ENCODE data around the gene DGKZ.
"Not testable (repeated sequence)": the region's sequence is repeated elsewhere in the genome, so short reads cannot be mapped to it uniquely, and the experiment has no call there.

DGKZ gene

DNA sequence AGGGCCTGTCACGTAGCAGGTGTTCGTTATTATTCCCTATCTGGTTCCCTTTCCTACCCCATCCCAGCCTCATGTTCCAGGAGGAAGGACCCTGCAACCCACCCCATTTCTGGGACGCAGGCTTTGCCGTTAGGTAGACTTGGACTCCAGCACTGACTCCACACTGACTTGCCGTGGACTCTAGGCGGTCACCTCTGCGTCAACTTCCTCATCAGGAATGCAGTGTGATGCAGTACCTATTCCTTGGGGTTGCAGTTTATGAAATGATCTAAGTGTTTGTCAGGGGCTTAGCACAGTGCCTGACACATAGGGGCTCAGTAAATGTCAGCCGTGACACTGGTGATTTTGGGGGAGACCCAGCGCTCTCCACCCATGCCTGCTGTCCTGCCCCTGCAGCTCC, 16.8 kb downstream of the DGKZ start:
- no peak for TF ChIP-seq POLR2AphosphoS5 (IDR thresholded peaks at IDR 0.05; ENCODE audit: low read depth, low read length)
- TF ChIP-seq POLR2A (IDR thresholded peaks at IDR 0.05; ENCODE audit: low read depth, low read length) = no peak
- no peak for TF ChIP-seq TAF1 (IDR thresholded peaks at IDR 0.05; ENCODE audit: borderline replicate concordance, low read depth, low read length)
- FAIRE-seq (no peak), DNase-seq (ENCODE audit: insufficient read length) (no peak)

- DNase-seq (ENCODE audit: insufficient read length) = no peak
- no peak for FAIRE-seq
Measured at GRCh38 chr11:46364791-46365190, 17.5 kb downstream of the DGKZ start.

DNA sequence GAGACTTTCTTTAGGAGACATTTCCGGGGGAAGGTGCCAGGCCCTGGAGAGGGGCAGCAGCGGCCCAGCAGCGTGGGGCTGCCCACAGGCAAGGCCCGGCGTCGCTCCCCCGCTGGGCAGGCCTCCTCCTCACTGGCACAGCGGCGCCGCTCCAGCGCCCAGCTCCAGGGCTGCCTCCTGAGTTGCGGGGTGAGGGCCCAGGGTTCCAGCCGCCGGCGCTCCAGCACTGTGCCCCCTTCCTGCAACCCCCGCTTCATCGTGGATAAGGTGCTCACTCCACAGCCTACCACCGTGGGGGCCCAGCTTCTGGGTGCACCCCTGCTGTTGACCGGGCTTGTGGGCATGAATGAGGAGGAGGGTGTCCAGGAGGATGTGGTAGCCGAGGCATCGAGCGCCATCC, 19.0 kb downstream of the DGKZ start:
- no peak for FAIRE-seq
- TF ChIP-seq POLR2AphosphoS5 (IDR thresholded peaks at IDR 0.05; ENCODE audit: low read depth, low read length) = no peak
- TF ChIP-seq TAF1 (IDR thresholded peaks at IDR 0.05; ENCODE audit: borderline replicate concordance, low read depth, low read length) = no peak
- no peak for TF ChIP-seq POLR2A (IDR thresholded peaks at IDR 0.05; ENCODE audit: low read depth, low read length)
- no peak for DNase-seq (ENCODE audit: insufficient read length)

More at GRCh38 chr11:46364791-46365190, 17.5 kb downstream of the DGKZ start:
- TF ChIP-seq TAF1 (IDR thresholded peaks at IDR 0.05; ENCODE audit: borderline replicate concordance, low read depth, low read length) = no peak

- DNase-seq (ENCODE audit: insufficient read length) (no peak), FAIRE-seq (no peak)
- TF ChIP-seq POLR2A (IDR thresholded peaks at IDR 0.05; ENCODE audit: low read depth, low read length) = no peak
- no peak for TF ChIP-seq POLR2AphosphoS5 (IDR thresholded peaks at IDR 0.05; ENCODE audit: low read depth, low read length)
- TF ChIP-seq TAF1 (IDR thresholded peaks at IDR 0.05; ENCODE audit: borderline replicate concordance, low read depth, low read length) = no peak
Measured at GRCh38 chr11:46366661-46367161, 19.4 kb downstream of the DGKZ start.

- FAIRE-seq (peak; percentile 98), DNase-seq (ENCODE audit: insufficient read length) (peak; percentile 77)
- TF ChIP-seq POLR2AphosphoS5 (IDR thresholded peaks at IDR 0.05; ENCODE audit: low read depth, low read length) (no peak), TAF1 (IDR thresholded peaks at IDR 0.05; ENCODE audit: borderline replicate concordance, low read depth, low read length) (no peak), POLR2A (IDR thresholded peaks at IDR 0.05; ENCODE audit: low read depth, low read length) (no peak)
Measured at GRCh38 chr11:46367244-46367915, 20.1 kb downstream of the DGKZ start.

DNA sequence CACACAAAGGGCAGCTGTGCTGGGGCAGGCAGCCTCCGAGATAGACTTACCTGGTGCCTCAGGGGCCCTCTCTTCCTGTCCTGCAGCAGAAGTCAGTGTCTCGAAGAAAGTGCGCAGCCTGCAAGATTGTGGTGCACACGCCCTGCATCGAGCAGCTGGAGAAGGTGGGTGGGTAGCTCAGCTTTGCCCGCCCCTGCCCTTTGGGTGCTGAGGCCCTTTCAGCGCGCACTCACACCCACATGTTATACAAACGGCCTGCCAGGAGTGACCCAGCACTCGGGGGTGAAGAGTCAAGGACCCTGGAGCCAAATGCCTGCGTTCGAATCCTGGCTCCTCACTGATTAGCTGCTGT, 20.6 kb downstream of the DGKZ start:
- TF ChIP-seq TAF1 (IDR thresholded peaks at IDR 0.05; ENCODE audit: borderline replicate concordance, low read depth, low read length) = no peak
- TF ChIP-seq POLR2A (IDR thresholded peaks at IDR 0.05; ENCODE audit: low read depth, low read length) = no peak; the same call in 1 of the 2 replicates
- TF ChIP-seq POLR2AphosphoS5 (IDR thresholded peaks at IDR 0.05; ENCODE audit: low read depth, low read length) = no peak

GRCh38 chr11:46369458-46370152, 22.3 kb downstream of the DGKZ start:
- FAIRE-seq (peak; percentile 95), DNase-seq (ENCODE audit: insufficient read length) (no peak)
- TF ChIP-seq POLR2A (IDR thresholded peaks at IDR 0.05; ENCODE audit: low read depth, low read length) (0 out of 2 replicates have a peak, but pooled peaks have one; percentile 32), POLR2AphosphoS5 (IDR thresholded peaks at IDR 0.05; ENCODE audit: low read depth, low read length) (no peak)

More for the DNA sequence above, 20.6 kb downstream of the DGKZ start:
- DNase-seq (ENCODE audit: insufficient read length) = no peak
- FAIRE-seq = no peak

DNA sequence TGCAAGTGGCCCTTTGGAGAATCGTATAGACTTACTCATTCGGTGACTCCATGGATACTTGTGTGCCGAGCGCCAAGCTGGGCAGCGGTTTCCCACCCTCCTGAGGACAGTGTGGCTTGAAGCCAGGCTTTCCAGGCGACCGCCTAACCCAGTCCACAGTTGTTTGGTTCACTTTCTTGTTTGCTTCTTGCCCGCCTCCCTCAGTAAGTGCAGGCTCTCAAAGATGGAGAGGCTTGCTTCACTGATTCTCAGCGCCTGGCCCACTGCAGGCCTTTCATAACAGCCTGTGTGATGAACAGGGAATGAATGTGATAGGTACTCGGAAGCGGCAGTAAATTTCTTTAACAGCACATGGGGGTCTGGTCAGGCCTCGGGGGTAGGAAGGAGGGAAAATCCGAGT, 23.0 kb downstream of the DGKZ start:
- TF ChIP-seq TAF1 (IDR thresholded peaks at IDR 0.05; ENCODE audit: borderline replicate concordance, low read depth, low read length) (no peak), POLR2AphosphoS5 (IDR thresholded peaks at IDR 0.05; ENCODE audit: low read depth, low read length) (no peak), POLR2A (IDR thresholded peaks at IDR 0.05; ENCODE audit: low read depth, low read length) (no peak)
- DNase-seq (ENCODE audit: insufficient read length) (no peak), FAIRE-seq (no peak)

- DNase-seq (ENCODE audit: insufficient read length); FAIRE-seq: not testable (repeated sequence)
Measured at GRCh38 chr11:46371262-46371661, 24.0 kb downstream of the DGKZ start.

GRCh38 chr11:46372086-46372485, 24.8 kb downstream of the DGKZ start:
- TF ChIP-seq POLR2AphosphoS5 (IDR thresholded peaks at IDR 0.05; ENCODE audit: low read depth, low read length) = no peak
- TF ChIP-seq TAF1 (IDR thresholded peaks at IDR 0.05; ENCODE audit: borderline replicate concordance, low read depth, low read length) = no peak
- TF ChIP-seq POLR2A (IDR thresholded peaks at IDR 0.05; ENCODE audit: low read depth, low read length) = no peak
- DNase-seq (ENCODE audit: insufficient read length) = no peak
- FAIRE-seq = no peak

GRCh38 chr11:46372501-46372900, 25.2 kb downstream of the DGKZ start:
- not testable (repeated sequence) for DNase-seq (ENCODE audit: insufficient read length)

More at GRCh38 chr11:46372501-46372900, 25.2 kb downstream of the DGKZ start:
- FAIRE-seq = not testable (repeated sequence)

Measured in GM12892 (cell line).